BLaER1 (cell line): Measurements from ENCODE around the gene C1QTNF5.
A peak's percentile ranks its signal among the peaks of the same experiment; 100 is the strongest.

Experiments used
- H3K27ac ChIP-seq: shearing (Covaris generic); formaldehyde crosslinking; 2 replicates; pipeline ENCODE4 v1.8.1; 2022
- H3K27me3 ChIP-seq: shearing (Covaris generic); formaldehyde crosslinking; 2 replicates; pipeline ENCODE4 v1.8.1; 2022
- H3K36me3 ChIP-seq: shearing (Covaris generic); formaldehyde crosslinking; 2 replicates; pipeline ENCODE4 v1.8.1; 2022
- H3K4me1 ChIP-seq: shearing (Covaris generic); formaldehyde crosslinking; 2 replicates; pipeline ENCODE4 v1.8.1; 2022
- H3K4me2 ChIP-seq: shearing (Covaris generic); formaldehyde crosslinking; 2 replicates; pipeline ENCODE4 v1.8.1; 2022
- H3K4me3 ChIP-seq: shearing (Covaris generic); formaldehyde crosslinking; 2 replicates; pipeline ENCODE4 v1.8.1; 2022
- H3K9ac ChIP-seq: shearing (Covaris generic); formaldehyde crosslinking; 2 replicates; pipeline ENCODE4 v1.8.1; 2022
- H3K9me3 ChIP-seq: shearing (Covaris generic); formaldehyde crosslinking; 2 replicates; pipeline ENCODE4 v1.8.1; 2022
- H4K20me1 ChIP-seq: shearing (Covaris generic); formaldehyde crosslinking; 2 replicates; pipeline ENCODE4 v1.8.1; 2022
- Cebpa-rat ChIP-seq: shearing (Covaris generic); IDR thresholded peaks from 2 replicates; pipeline ENCODE4 v1.8.1; 2022

C1QTNF5 gene

DNA sequence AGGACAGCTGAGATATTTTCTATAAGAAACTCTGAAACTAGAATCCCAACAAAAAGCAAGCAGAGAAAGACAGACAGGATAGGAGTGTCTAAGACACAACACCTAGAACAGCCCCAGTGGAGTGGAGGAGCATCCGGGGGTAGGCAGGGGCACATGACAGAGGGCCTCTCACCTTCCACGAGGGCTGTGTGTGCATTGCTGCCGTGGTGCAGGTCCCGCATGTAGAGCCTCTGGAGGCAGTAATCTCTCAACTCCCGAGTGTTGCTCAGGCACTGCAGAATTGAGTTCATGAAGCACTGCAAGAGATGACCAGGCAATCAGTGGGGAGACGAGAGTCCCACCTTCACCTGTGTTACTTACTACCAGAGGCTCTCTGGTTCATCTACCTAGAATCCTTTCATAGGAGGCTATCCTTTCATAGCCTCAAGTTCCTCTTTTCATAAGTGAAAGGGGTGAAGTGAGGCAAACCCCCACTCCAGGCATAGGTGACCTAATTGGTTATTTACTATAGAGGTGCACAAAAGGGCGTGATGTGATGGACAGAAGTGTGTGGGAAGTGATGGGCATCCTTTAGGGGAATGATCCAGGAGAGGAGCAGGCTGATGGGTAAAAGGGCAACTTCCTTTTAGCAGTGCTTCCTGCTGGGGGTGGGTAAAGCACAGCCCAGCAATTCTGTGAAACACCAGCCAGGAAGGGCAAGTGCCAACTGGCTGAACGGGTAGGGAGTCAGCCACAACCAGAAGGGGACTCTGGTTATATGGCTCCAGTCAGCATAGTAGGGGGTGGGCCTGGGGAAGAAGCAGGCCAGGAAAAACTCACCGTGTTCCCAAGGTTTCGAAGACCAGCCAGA, 18.9 kb upstream of the C1QTNF5 start:
- Histone ChIP-seq H3K27me3 (peaks cover 19% of the 10 kb centered on the region), H3K9me3 (no peaks in the 10 kb centered on the region), H3K4me2 (peak overlapping the region; percentile 83), H3K36me3 (peaks cover 17% of the 10 kb centered on the region), H3K4me1 (peaks cover 63% of the 10 kb centered on the region), H3K27ac (no peak overlapping the region), H3K4me3 (no peak overlapping the region), H3K9ac (no peak overlapping the region), H4K20me1 (0 out of 2 replicates have a peak, but pooled peaks cover 8% of the 10 kb centered on the region)
- TF ChIP-seq Cebpa-rat, result no peak

DNA sequence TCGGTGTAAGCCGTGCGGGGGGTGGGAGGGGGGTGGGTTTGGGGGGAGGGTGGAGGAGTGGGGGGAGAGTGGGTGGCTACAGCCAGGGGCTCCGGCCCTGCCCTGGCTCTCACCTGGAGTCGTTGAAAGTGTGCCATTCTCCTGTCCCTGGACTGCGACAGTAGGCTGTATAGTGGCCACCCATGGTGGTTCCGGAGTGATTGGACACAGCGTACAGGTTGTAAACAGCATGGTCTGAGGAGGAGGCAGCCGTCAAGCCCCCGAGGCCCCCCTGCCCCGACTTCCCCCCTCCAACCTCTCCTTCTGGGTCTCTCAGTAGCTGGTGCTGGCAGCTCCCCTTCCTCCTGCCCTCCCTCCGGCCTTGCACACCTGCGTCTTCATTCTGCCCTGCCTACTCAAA, 16.4 kb upstream of the C1QTNF5 start:
- H3K9ac ChIP-seq, result no peak overlapping the region; the same call in 1 of the 2 replicates
- peaks cover 48% of the 10 kb centered on the region for H3K4me1 ChIP-seq
- H3K4me2 ChIP-seq, result peak overlapping the region; percentile 88
- H3K9me3 ChIP-seq, result no peaks in the 10 kb centered on the region
- peak overlapping the region; percentile 65 for H3K4me3 ChIP-seq
- H3K27me3 ChIP-seq, result no peaks in the 10 kb centered on the region
- no peak for TF ChIP-seq Cebpa-rat
- no peak overlapping the region for H3K27ac ChIP-seq
- H3K36me3 ChIP-seq, result peaks cover 17% of the 10 kb centered on the region
- no peaks in the 10 kb centered on the region for H4K20me1 ChIP-seq

DNA sequence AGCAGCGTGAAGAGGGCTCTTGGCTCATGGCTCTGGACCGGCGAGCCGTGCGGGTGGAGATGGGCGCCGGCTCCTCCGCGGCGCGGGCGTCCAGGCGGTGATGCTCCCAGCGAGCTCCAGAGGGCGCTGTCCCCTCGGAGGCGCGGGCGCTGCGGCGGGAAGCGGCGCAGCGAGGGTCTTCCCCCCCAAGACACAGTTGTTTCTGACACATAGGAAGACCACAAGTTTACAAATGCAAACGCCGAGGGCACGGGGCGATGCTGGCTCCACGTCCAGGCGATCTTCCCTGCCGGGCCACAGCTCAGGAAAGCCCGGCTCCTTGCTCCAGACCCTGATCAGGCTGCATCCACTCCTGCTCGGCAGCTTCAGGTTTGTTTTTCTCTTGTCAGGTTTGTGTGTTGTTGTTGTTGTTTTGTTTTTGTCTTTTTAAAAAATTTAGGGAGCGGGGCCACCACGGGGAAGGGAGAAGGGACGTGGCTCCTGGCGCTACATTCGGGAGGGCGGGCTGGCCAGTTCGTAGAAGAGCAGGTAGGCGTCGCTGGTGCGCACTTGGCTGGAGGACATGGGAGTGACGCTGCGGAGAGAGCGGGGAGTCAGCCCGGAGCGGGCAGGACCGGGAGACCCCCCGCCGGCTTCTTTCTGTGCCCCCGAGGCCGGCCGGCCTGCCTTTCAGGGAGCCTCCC, 15.8 kb upstream of the C1QTNF5 start:
- no peak for TF ChIP-seq Cebpa-rat
- Histone ChIP-seq H3K9me3 (no peaks in the 10 kb centered on the region), H3K4me2 (peak overlapping the region; percentile 88), H3K4me1 (peaks cover 42% of the 10 kb centered on the region), H3K36me3 (peaks cover 17% of the 10 kb centered on the region), H3K4me3 (peak overlapping the region; percentile 65), H3K9ac (peak overlapping the region; percentile 51), H3K27me3 (no peaks in the 10 kb centered on the region), H3K27ac (no peak overlapping the region), H4K20me1 (no peaks in the 10 kb centered on the region)

DNA sequence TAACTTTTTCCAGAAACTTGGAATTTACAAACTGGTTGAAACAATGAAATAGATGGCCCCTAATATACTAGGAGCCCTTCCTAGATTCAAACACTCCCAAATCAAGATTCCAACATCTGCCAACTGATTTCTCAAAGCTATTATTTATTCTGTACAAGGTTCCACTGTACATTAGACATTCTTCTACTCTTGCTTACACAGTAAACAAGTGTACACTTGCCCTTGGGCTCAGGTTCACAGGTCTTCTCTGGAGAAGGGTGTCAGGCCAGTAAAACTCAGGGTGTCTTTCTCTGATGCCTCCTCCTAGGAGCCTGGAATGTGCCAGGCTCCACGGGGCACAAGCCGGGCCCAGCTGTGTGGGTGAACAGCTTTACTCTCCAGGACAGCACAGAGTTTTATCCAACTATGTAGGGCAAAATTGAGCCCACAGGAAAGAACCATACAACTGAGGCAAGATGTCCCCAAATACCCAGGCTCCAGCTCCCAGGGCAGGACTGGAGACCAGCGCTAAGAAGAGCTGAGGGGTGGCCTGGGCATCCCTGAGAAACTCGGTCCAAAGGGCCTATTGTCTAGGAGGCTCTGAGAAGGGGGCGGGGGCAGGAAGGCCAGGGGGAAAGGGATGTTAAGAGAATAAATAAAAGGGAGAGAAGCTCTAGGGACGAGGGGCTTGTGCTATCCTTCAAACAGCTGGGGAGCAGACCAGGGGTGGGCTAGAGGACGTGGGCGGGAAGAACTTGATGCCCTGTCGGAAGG, 14.6 kb upstream of the C1QTNF5 start:
- Histone ChIP-seq H4K20me1 (no peaks in the 10 kb centered on the region), H3K9me3 (no peaks in the 10 kb centered on the region), H3K27ac (no peak overlapping the region), H3K9ac (no peak overlapping the region), H3K4me3 (no peak overlapping the region), H3K27me3 (no peaks in the 10 kb centered on the region), H3K36me3 (peaks cover 17% of the 10 kb centered on the region), H3K4me2 (no peak overlapping the region), H3K4me1 (peaks cover 30% of the 10 kb centered on the region)
- no peak for TF ChIP-seq Cebpa-rat

DNA sequence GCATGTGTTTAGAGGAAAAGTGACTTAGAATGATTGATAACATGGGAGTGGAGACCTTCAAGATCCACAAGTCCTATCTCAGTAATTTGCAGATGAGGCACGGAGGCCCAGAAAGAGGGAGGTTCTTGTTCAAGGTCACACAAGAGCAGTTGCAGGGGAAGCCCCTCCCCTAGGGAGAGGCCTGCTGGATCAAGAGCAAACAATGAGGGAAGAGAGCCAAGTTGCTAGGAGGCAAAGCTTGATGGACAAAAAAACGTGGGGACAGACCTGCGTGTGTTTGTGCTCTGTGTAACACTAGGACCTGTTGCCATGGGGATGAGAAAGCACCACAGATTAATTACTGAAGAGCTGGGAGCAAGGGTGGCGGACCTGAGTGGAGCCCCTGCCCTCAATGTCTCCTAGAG, 12.2 kb upstream of the C1QTNF5 start:
- H3K4me2 ChIP-seq, result no peak overlapping the region
- no peaks in the 10 kb centered on the region for H4K20me1 ChIP-seq
- no peak overlapping the region for H3K27ac ChIP-seq

DNA sequence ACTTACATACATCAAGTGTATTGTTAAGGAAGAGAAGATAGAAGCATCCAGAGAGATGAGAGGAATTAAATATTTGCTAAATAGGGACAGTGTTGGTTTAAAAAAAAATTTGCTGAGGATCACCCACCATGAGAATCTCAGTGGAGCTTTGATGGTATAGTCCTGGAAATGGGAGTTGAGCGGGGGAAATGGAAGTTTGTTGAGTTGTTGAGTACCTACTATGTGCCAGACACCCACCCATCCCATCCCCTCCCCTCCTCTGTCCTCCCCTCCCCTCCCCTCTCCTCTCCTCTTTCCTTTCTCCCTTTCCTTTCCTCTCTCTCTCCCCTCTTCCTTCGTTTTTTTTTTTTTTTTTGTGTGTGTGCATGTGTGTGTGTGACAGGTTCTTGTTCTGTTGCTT, 10.5 kb upstream of the C1QTNF5 start:
- H3K9ac ChIP-seq, result no peak overlapping the region
- H4K20me1 ChIP-seq, result no peaks in the 10 kb centered on the region
- no peak overlapping the region for H3K4me3 ChIP-seq
- H3K4me1 ChIP-seq, result peaks cover 7% of the 10 kb centered on the region
- no peak overlapping the region for H3K4me2 ChIP-seq
- H3K9me3 ChIP-seq, result no peaks in the 10 kb centered on the region
- H3K27ac ChIP-seq, result no peak overlapping the region
- no peaks in the 10 kb centered on the region for H3K27me3 ChIP-seq
- no peaks in the 10 kb centered on the region for H3K36me3 ChIP-seq
- TF ChIP-seq Cebpa-rat, result no peak

More for the DNA sequence above, 12.2 kb upstream of the C1QTNF5 start:
- Histone ChIP-seq H3K4me1 (peaks cover 10% of the 10 kb centered on the region), H3K27me3 (no peaks in the 10 kb centered on the region), H3K36me3 (0 out of 2 replicates have a peak, but pooled peaks cover 4% of the 10 kb centered on the region), H3K4me3 (no peak overlapping the region), H3K9me3 (no peaks in the 10 kb centered on the region), H3K9ac (no peak overlapping the region)
- no peak for TF ChIP-seq Cebpa-rat

DNA sequence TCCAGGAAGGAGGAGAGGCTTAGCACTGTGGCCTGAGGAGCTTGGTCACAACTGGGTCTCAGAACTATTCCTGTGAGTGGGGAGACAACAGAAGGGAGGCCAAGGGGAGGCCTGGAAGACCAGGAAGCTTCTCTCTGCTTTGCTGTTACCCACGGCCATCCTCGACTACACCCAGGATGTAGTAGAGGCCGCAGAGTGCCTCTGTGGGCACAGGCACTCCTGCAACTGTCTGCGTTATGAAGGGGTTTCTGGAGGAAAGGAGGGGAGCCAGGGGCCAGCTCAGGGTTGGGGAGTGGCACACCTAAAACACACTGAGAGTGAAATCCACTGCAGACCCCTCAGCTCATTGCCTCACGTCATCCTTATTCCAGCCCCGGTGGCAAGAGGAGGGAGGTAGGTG, 9.6 kb upstream of the C1QTNF5 start:
- no peak overlapping the region for H3K4me2 ChIP-seq
- H3K9me3 ChIP-seq, result no peaks in the 10 kb centered on the region
- no peak overlapping the region for H3K9ac ChIP-seq
- no peak overlapping the region for H3K4me3 ChIP-seq
- H4K20me1 ChIP-seq, result no peaks in the 10 kb centered on the region
- no peak overlapping the region for H3K27ac ChIP-seq
- TF ChIP-seq Cebpa-rat, result no peak
- peaks cover 7% of the 10 kb centered on the region for H3K4me1 ChIP-seq
- no peaks in the 10 kb centered on the region for H3K36me3 ChIP-seq
- H3K27me3 ChIP-seq, result no peaks in the 10 kb centered on the region

DNA sequence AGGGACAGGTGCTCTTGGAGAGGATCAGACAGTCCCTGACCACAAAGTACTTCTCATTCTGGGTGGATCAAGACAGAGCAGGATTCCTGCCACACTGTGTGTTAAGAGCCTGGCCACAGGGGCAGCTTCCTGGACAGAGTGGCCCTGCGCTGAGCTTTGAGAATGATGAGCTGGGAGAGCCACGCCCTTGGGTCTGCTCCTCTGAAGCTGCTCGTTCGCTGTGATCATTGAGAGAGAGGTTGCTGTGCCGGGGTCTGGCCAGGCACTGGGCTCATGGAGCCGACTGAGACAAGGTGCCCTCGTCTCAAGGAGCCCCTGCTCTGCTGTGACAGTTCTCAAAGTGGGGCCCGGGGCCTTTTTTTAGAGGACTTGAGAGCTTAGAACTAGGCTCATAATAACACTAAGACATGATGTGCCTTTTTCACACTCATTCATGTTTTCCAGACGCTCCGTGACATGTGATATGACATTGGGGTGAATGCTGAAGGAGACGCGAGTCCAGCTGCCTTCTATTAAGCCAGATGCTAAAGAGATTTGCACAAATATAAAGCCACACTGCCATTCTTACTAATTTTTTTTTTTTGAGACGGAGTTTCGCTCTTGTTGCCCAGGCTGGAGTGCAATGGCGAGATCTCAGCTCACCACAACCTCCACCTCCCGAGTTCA, 7.4 kb upstream of the C1QTNF5 start:
- Histone ChIP-seq H3K9ac (no peak overlapping the region), H3K4me2 (no peak overlapping the region), H3K27me3 (no peaks in the 10 kb centered on the region), H3K27ac (no peak overlapping the region), H3K4me1 (peaks cover 5% of the 10 kb centered on the region), H3K4me3 (no peak overlapping the region), H3K36me3 (no peaks in the 10 kb centered on the region), H3K9me3 (no peaks in the 10 kb centered on the region), H4K20me1 (no peaks in the 10 kb centered on the region)
- TF ChIP-seq Cebpa-rat, result no peak

DNA sequence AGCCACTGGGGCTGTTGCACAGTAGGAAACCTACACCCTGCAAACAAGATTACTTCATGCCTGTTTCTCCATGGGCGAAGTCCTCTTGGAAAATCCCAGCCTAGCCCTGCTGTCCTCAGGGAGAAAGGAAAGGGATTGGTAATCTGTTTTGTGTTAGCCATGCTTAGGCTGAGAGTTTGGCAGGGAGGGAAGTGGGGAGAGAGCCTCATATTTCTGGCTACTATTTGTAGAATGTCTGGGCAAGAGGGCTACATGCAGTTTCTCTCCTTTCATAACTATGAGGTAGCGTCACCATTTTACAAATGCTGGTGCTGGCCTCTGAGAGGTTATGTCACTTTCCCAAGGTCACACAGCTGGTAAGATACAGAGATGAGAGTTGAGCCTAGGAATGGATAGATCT, 6.6 kb upstream of the C1QTNF5 start:
- Histone ChIP-seq H3K4me1 (peaks cover 2% of the 10 kb centered on the region), H4K20me1 (no peaks in the 10 kb centered on the region), H3K4me3 (no peak overlapping the region), H3K27ac (no peak overlapping the region), H3K9me3 (no peaks in the 10 kb centered on the region), H3K27me3 (peaks cover 5% of the 10 kb centered on the region; the same call in 1 of the 2 replicates), H3K36me3 (no peaks in the 10 kb centered on the region), H3K4me2 (no peak overlapping the region), H3K9ac (no peak overlapping the region)
- TF ChIP-seq Cebpa-rat, result no peak
